Activated CD4-positive, alpha-beta T cell treated with anti-CD3 and anti-CD28 coated beads, Interleukin-2, amount 50 U/mL, for 4 hours (primary cell): ENCODE results near the gene AFF1.

Source experiments
- DNase-seq, 2 experiments: peaks; one replicate each; pipeline ENCODE4 v3.0.0-alpha.2; 2020

AFF1 gene

GRCh38 chr4:86924811-86925210 is 10.0 kb upstream of the AFF1 start:
- DNase-seq = no peak

- DNase-seq = no peak
Observed at GRCh38 chr4:86926435-86927086, 8.2 kb upstream of the AFF1 start.

- peak in 1 of 2 experiments; percentile 7 for DNase-seq
Observed at GRCh38 chr4:86927843-86928395, 6.9 kb upstream of the AFF1 start.

DNA sequence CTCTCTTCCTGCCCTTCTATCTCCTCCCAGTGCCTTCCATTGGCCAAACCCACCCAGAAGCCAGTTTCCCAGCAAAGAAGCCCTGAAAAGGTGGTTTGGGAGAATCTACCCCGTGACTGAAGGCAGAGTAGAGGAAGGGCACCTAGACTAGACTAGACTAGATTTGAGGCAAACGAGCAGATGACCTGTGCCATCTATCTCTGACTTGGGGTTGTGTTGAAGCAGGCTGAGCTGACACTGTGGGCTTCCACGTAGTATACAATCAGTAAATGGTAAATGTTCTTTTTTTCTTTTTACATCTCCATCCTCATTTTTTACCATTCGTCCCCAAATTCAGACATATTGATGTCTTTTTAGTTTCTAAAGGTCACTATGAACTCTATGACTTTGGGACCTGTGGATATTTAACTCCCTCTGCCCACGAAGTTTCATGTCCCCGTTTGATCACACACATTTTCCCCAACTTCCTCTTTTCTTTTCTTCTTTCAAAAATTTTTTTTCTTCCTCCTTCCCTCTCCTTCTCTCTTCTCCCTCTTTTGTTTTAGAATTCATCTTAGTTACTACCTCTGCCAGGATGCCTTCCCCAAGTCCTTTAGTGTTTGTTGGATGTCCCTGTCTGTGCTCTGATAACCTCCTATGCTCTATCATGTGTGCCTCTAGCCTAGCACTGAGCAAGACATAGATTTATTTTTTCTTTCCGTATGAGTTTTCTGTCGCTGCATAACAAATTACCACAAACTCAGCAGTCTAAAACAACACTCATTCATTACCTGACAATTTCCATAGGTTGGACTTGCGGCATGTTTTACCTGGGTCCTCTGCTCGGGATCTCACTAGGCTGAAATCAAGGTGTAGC is 6.2 kb upstream of the AFF1 start:
- no peak for DNase-seq

- DNase-seq = no peak
Observed at GRCh38 chr4:86934147-86934770, 552 bp upstream of the AFF1 start.

- DNase-seq = no peak
Observed at GRCh38 chr4:86935566-86935852, 698 bp downstream of the AFF1 start.

DNA sequence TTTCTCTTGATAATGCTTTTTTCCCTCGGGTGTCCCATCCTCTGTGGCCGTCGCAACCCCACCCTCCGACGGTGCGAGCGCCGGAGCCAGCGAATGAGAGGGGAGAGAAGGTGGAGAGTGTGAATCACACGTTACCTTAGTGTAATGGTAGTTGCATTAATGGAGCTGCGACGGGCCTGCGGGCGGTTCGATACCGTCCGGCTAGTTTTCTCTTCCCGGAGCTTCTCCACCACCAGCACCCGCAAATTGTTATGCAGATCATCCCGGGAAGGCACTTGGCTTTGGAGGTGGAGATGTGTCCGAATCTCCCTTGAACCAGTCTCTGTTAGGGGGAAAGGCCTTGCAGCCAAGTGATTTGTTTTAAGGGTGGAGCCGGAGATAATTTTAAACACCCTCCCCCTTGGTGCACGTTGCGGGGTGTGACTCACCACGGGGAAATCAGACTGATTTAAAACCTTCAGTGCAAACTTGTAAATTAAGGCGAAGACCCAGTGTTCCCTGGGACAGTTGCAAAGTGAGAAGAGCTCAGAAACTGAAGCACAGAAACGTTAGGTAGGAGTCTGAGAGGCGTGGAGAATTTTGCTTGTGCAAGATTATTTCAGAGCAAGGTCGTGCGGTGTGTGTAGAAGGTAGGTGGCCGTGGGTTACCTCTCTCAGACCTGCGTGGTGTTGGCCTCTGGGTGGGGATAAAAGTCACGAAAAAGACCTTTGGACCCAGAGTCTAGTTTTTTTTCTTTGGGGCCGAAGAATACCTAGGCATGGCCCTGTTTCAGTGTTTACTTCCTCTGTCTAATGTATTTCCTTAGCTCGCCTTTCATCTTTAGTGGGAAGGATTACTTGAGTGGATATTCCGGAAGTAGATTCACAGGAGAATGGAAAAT is 1.3 kb downstream of the AFF1 start:
- peak; percentile 77 for DNase-seq

- no peak for DNase-seq
Observed at GRCh38 chr4:86938771-86939520, 4.1 kb downstream of the AFF1 start.

GRCh38 chr4:86939729-86940575 is 5.1 kb downstream of the AFF1 start:
- DNase-seq = no peak

DNA sequence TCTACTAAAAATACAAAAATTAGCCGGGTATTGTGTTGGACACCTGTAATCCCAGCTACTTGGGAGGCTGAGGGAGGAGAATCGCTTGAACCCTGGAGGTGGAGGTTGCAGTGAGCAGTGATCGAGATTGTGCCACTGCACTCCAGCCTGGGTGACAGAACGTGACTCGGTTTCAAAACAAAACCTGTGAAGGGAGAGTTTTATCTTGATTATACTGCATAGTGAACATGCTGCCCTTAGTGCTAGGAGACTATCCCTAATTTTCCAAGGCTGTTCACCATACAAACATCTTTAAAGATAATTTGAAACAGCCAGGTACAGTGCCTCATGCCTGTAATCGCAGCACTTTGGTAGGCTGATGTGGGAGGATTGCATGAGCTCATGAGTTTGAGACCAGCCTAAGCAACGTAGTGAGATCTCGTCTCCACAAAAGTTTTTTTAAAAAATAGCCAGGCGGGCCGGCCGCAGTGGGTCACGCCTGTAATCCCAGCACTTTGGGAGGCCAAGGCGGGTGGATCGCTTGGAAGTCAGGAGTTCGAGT is 6.2 kb downstream of the AFF1 start:
- no peak for DNase-seq

GRCh38 chr4:86942185-86942666 is 7.4 kb downstream of the AFF1 start:
- DNase-seq = no peak

DNA sequence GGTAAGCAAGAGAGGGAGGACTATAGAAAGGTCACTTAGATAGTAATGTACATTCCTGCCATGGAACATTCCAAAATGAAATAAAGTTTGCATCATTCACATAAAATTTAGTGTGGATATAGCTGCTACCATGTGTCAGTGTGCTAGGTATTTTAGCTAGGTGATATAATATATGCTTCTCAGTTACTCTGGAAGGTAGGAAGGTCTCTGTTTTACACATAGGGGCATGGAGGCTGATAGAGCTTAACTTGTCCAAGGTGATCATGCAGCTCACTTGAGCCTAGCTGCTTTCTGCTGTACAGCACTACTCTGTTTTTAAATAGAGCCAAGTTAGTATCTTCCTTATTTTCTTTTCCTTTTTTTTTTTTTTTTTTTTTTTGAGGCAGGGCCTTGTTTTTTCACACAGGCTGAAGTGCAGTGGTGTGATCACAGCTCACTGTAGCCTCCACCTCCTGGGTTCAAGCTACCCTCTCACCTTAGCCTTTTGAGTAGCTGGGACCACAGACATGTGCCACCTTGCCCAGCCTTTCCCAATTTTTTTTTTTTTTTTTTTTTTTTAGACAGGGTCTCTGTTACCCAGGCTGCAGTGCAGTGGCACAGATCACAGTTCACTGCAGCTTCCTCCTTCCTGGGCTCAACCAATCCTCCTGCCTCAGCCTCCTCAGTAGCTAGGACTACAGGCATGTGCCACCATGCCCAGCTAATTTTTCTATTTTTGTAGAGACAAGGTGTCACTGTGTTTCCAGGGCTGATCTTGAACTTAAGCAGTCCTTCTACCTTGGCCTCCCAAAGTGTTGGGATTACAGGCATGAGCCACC is 10.4 kb downstream of the AFF1 start:
- no peak for DNase-seq

- DNase-seq = no peak
Observed at GRCh38 chr4:86946868-86947500, 12.2 kb downstream of the AFF1 start.

- no peak for DNase-seq
Observed at GRCh38 chr4:86947501-86948120, 12.8 kb downstream of the AFF1 start.

GRCh38 chr4:86948276-86948675 is 13.5 kb downstream of the AFF1 start:
- DNase-seq = no peak

DNA sequence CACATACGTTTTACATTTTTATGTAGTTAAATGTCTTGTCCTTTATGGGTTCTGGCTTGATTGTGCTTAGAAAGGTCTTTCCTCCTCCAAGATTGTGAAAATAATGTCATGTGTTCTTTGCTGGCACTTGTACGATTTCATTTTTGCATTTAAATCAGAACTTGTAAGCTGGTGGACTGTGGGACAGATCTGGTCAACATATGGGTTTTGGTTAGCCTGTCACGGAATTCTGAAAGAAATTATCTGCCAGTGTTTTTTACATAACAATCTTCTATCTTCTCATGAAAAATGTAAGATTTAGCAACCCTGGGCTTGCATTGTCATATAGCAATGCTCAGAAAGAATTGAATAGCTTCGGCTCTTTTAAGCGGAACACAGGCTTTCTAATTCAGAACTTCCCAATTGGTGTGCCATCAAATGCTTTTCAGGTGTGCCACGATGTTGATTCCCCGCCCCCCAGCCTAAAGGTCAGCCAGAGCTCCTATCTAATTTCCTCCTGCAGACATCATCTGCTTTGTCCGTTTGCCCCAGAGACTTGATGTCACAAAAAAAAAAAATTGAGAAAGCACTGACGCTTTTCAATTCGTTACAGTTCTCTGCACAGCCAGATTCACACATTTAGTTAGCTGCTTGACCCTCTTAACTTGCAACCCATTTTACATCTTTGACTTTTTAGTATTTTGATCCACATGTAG is 16.2 kb downstream of the AFF1 start:
- no peak for DNase-seq

- DNase-seq = no peak
Observed at GRCh38 chr4:86955888-86956451, 21.2 kb downstream of the AFF1 start.

DNA sequence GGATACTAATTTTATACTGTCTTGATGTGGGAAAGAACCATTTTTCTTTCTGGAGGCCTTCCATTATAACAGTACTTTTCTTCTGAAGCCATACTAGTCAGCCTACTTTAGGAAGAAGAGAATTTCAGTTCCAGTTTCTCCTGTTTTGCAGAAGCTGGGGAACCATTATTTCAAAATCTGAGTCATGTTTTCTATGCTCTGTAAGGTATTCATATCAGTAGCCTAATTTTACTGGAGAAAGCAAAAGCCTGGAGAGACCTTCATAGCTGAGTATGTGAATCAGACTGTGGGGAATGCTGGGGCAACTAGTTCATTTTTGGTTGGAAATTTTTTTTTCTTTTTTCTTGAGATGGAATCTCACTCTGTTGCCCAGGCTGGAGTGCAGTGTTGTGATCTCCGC is 22.4 kb downstream of the AFF1 start:
- no peak for DNase-seq
